ENCODE results near the gene JHY.

JHY gene

GRCh38 chr11:122978299-122978620 lies 95.7 kb downstream of the JHY start:
- Histone ChIP-seq H3K4me1 (ENCODE audit: control insufficient read depth, insufficient read depth, low read length, poor library complexity, severe bottlenecking) (no peaks in the 10 kb centered on the region), H3K27me3 (replicated peaks; ENCODE audit: control insufficient read depth, insufficient read depth, low read length, poor library complexity, severe bottlenecking) (peaks cover 64% of the 10 kb centered on the region), H3K9me3 (ENCODE audit: control insufficient read depth, low read length) (no peaks in the 10 kb centered on the region), H3K4me3 (ENCODE audit: insufficient read depth, low read depth, low read length, poor library complexity, severe bottlenecking) (no peak overlapping the region), H3K27ac (ENCODE audit: insufficient read depth, low read length, poor library complexity, severe bottlenecking) (no peak overlapping the region), H3K36me3 (ENCODE audit: control insufficient read depth, insufficient read depth, low read length) (no peaks in the 10 kb centered on the region)
- DNase-seq: no peak

- no peaks in the 10 kb centered on the region for H3K36me3 ChIP-seq (ENCODE audit: control insufficient read depth, insufficient read depth, low read length)
- H3K4me1 ChIP-seq (ENCODE audit: control insufficient read depth, insufficient read depth, low read length, poor library complexity, severe bottlenecking): no peaks in the 10 kb centered on the region
- DNase-seq: no peak
Observed at GRCh38 chr11:122979103-122979814, 96.7 kb downstream of the JHY start.

GRCh38 chr11:122979815-122980595 lies 97.4 kb downstream of the JHY start:
- H3K36me3 ChIP-seq (ENCODE audit: control insufficient read depth, insufficient read depth, low read length): no peaks in the 10 kb centered on the region
- DNase-seq: no peak
- peaks cover 78% of the 10 kb centered on the region for H3K27me3 ChIP-seq (replicated peaks; ENCODE audit: control insufficient read depth, insufficient read depth, low read length, poor library complexity, severe bottlenecking)
- no peaks in the 10 kb centered on the region for H3K4me1 ChIP-seq (ENCODE audit: control insufficient read depth, insufficient read depth, low read length, poor library complexity, severe bottlenecking)
- no peak overlapping the region for H3K27ac ChIP-seq (ENCODE audit: insufficient read depth, low read length, poor library complexity, severe bottlenecking)
- no peak overlapping the region for H3K4me3 ChIP-seq (ENCODE audit: insufficient read depth, low read depth, low read length, poor library complexity, severe bottlenecking)
- H3K9me3 ChIP-seq (ENCODE audit: control insufficient read depth, low read length): no peaks in the 10 kb centered on the region

More at GRCh38 chr11:122979103-122979814, 96.7 kb downstream of the JHY start:
- Histone ChIP-seq H3K27ac (ENCODE audit: insufficient read depth, low read length, poor library complexity, severe bottlenecking) (no peak overlapping the region), H3K27me3 (replicated peaks; ENCODE audit: control insufficient read depth, insufficient read depth, low read length, poor library complexity, severe bottlenecking) (peaks cover 73% of the 10 kb centered on the region), H3K9me3 (ENCODE audit: control insufficient read depth, low read length) (no peaks in the 10 kb centered on the region), H3K4me3 (ENCODE audit: insufficient read depth, low read depth, low read length, poor library complexity, severe bottlenecking) (no peak overlapping the region)

- DNase-seq: peak; percentile 5 to 14 (median 6)
- no peaks in the 10 kb centered on the region for H3K36me3 ChIP-seq (ENCODE audit: control insufficient read depth, insufficient read depth, low read length)
- H3K4me1 ChIP-seq (ENCODE audit: control insufficient read depth, insufficient read depth, low read length, poor library complexity, severe bottlenecking): no peaks in the 10 kb centered on the region
- H3K4me3 ChIP-seq (ENCODE audit: insufficient read depth, low read depth, low read length, poor library complexity, severe bottlenecking): no peak within 1 kb of the TSS
- no peaks in the 10 kb centered on the region for H3K9me3 ChIP-seq (ENCODE audit: control insufficient read depth, low read length)
- no peak within 1 kb of the TSS for H3K27ac ChIP-seq (ENCODE audit: insufficient read depth, low read length, poor library complexity, severe bottlenecking)
- peaks cover 81% of the 10 kb centered on the region for H3K27me3 ChIP-seq (replicated peaks; ENCODE audit: control insufficient read depth, insufficient read depth, low read length, poor library complexity, severe bottlenecking)
Observed at GRCh38 chr11:122981388-122982264, 99.1 kb downstream of the JHY start, which contains the start of gene BSX. TSS of gene BSX (minus strand) at chr11:122981834. CDS start at chr11:122981671, 163 bp downstream.

- Histone ChIP-seq H3K4me1 (ENCODE audit: control insufficient read depth, insufficient read depth, low read length, poor library complexity, severe bottlenecking) (no peaks in the 10 kb centered on the region), H3K36me3 (ENCODE audit: control insufficient read depth, insufficient read depth, low read length) (no peaks in the 10 kb centered on the region), H3K4me3 (ENCODE audit: insufficient read depth, low read depth, low read length, poor library complexity, severe bottlenecking) (peak overlapping the region; percentile 58), H3K27ac (ENCODE audit: insufficient read depth, low read length, poor library complexity, severe bottlenecking) (no peak overlapping the region), H3K27me3 (replicated peaks; ENCODE audit: control insufficient read depth, insufficient read depth, low read length, poor library complexity, severe bottlenecking) (peaks cover 71% of the 10 kb centered on the region), H3K9me3 (ENCODE audit: control insufficient read depth, low read length) (no peaks in the 10 kb centered on the region)
- DNase-seq: no peak
Observed at GRCh38 chr11:122983438-122984185, 101.1 kb downstream of the JHY start.

GRCh38 chr11:122984186-122985011 lies 101.8 kb downstream of the JHY start:
- no peak overlapping the region for H3K27ac ChIP-seq (ENCODE audit: insufficient read depth, low read length, poor library complexity, severe bottlenecking)
- H3K4me3 ChIP-seq (ENCODE audit: insufficient read depth, low read depth, low read length, poor library complexity, severe bottlenecking): peak overlapping the region; percentile 58
- H3K9me3 ChIP-seq (ENCODE audit: control insufficient read depth, low read length): no peaks in the 10 kb centered on the region
- peaks cover 64% of the 10 kb centered on the region for H3K27me3 ChIP-seq (replicated peaks; ENCODE audit: control insufficient read depth, insufficient read depth, low read length, poor library complexity, severe bottlenecking)
- H3K36me3 ChIP-seq (ENCODE audit: control insufficient read depth, insufficient read depth, low read length): no peaks in the 10 kb centered on the region
- H3K4me1 ChIP-seq (ENCODE audit: control insufficient read depth, insufficient read depth, low read length, poor library complexity, severe bottlenecking): no peaks in the 10 kb centered on the region
- no peak for DNase-seq

GRCh38 chr11:122995526-122995925 lies 113.0 kb downstream of the JHY start:
- no peak for DNase-seq
- Histone ChIP-seq H3K4me3 (ENCODE audit: insufficient read depth, low read depth, low read length, poor library complexity, severe bottlenecking) (no peak overlapping the region), H3K36me3 (ENCODE audit: control insufficient read depth, insufficient read depth, low read length) (no peaks in the 10 kb centered on the region), H3K27ac (ENCODE audit: insufficient read depth, low read length, poor library complexity, severe bottlenecking) (no peak overlapping the region), H3K9me3 (ENCODE audit: control insufficient read depth, low read length) (no peaks in the 10 kb centered on the region), H3K27me3 (replicated peaks; ENCODE audit: control insufficient read depth, insufficient read depth, low read length, poor library complexity, severe bottlenecking) (peaks cover 4% of the 10 kb centered on the region), H3K4me1 (ENCODE audit: control insufficient read depth, insufficient read depth, low read length, poor library complexity, severe bottlenecking) (no peaks in the 10 kb centered on the region)

GRCh38 chr11:122998727-122999366 lies 116.3 kb downstream of the JHY start:
- Histone ChIP-seq H3K9me3 (ENCODE audit: control insufficient read depth, low read length) (no peaks in the 10 kb centered on the region), H3K27ac (ENCODE audit: insufficient read depth, low read length, poor library complexity, severe bottlenecking) (no peak overlapping the region), H3K27me3 (replicated peaks; ENCODE audit: control insufficient read depth, insufficient read depth, low read length, poor library complexity, severe bottlenecking) (peaks cover under 1% of the 10 kb centered on the region), H3K4me3 (ENCODE audit: insufficient read depth, low read depth, low read length, poor library complexity, severe bottlenecking) (no peak overlapping the region), H3K36me3 (ENCODE audit: control insufficient read depth, insufficient read depth, low read length) (no peaks in the 10 kb centered on the region), H3K4me1 (ENCODE audit: control insufficient read depth, insufficient read depth, low read length, poor library complexity, severe bottlenecking) (no peaks in the 10 kb centered on the region)
- DNase-seq: no peak

Data from effector memory CD4-positive, alpha-beta T cell (primary cell).